ENCODE measurements around the gene FANCI.
A peak's percentile ranks its signal among the peaks of the same experiment; 100 is the strongest.

Gene FANCI

GRCh38 chr15:89334510-89335297, 90.9 kb downstream of the FANCI start, which contains the start of gene POLG:
TSS of gene POLG (minus strand) at chr15:89334824. CDS start at chr15:89333754, 1,070 bp downstream.
- peak; percentile 74 for DNase-seq

GRCh38 chr15:89335298-89336041, 91.7 kb downstream of the FANCI start:
- DNase-seq = no peak

DNA sequence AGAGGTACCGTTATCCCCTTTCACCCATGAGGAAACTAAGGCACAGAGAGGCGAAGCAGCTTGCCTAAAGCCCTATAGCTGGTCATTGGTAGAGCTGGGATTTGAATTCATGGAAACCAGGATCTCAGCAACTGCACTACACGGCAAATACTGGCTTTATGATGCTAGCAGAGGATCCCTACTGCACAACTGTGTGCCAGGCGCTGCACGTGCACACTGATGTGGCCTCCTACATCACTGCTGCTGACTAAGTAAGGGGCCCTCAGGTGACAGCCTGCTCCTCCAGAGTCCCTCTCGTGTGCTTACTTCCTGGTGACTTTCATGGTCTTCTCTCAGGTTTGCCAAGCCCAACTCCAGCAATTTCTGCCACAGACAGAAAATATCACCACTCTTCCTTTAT, 94.3 kb downstream of the FANCI start:
- DNase-seq = no peak

DNA sequence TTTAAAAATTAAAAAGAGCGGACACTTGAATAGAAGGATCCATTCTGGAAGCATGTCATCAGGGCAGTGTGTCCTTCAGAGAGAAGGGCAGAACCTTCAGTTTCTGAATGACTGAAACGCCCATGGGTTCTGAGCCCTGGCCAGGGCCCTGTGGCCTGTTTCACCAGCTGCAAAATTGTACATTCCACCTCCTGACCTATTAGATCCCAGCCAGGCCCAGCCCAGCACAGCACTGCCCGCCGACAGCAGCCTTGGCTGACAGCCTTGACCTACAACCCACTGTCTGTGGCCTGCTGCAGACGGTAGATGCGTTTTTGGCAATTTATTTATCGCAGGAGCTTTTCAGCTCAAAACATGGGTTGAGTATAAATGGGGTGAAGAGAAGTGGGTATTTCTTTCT, 96.8 kb downstream of the FANCI start:
- no peak for DNase-seq

- DNase-seq = no peak
These were observed 97.7 kb downstream of the FANCI start for GRCh38 chr15:89341316-89342005.

GRCh38 chr15:89342840-89343239, 99.1 kb downstream of the FANCI start:
- no peak for DNase-seq

DNA sequence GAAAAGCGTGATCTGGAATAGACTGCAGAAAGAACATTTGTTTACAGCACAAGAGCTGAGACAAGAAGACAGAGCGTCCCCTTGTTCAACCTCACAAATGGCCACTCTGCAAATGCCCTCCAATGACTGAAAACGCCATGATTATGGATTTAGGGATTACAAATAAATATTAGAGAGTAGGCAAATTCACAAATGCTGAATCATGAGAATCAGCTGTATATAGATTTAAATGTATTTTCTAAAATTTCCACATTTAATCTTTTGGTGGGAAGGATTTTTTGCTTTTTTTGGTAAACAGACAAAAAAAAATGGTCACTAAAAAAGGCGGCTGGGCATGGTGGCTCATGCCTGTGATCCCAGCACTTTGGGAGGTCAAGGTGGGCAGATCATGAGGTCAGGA, 101.5 kb downstream of the FANCI start:
- no peak for DNase-seq

DNA sequence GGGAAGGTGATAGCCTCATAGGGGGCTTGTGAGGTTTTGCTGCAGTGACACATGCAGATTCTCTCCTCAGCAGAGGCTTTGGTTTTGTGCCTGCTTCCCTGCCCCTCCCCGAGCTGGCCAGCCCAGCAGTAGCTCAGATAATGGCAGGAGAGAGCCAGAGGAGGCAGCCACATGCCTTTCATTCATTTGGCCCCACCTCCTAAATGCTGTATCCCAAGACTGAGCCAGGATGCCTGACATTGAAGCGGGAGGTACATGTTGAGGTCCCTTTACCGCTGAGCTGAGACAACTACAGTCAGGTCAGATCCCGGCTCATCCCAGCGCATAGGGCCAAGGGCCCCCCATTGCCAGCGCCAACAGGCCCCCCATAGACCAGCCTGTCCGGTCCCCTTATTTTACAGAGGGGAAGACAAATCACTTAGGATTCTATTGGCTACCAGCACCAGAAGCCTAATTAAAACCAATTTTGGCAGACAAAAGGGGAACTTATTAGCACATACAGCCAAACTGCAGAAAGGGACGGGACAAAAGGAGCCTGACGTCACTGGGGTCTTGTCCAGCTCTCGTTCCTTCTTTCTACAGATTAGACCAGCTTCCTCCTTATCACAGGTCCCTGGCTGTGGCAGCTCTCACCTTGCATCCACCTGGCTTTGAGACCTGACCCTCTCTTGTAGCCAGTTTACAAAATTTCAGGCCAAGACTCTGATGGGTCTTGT, 102.9 kb downstream of the FANCI start:
- no peak for DNase-seq

- DNase-seq = no peak
These were observed 105.4 kb downstream of the FANCI start for GRCh38 chr15:89349206-89349558.

- DNase-seq = no peak
These were observed 108.7 kb downstream of the FANCI start for GRCh38 chr15:89352476-89352875.

DNA sequence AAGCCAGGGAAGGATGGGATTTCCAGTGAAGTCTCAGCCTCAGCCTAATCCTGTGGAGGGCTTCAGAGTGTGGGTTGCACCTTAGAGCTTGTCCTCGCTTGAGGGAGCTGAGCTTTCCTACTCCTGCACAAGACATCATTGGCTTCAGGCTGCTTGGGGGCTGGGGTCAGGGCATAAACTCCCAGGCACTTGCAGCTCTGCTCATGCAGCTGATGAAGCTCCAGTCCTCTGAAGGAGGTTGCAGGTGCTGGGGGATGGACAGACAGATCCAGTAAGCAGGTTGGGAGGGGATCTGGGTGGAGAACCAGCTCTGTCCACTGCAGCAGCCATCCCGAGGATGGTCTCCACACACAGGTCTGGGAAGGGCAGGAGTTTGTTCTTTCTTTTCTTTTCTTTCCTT, 110.2 kb downstream of the FANCI start:
- no peak for DNase-seq

DNA sequence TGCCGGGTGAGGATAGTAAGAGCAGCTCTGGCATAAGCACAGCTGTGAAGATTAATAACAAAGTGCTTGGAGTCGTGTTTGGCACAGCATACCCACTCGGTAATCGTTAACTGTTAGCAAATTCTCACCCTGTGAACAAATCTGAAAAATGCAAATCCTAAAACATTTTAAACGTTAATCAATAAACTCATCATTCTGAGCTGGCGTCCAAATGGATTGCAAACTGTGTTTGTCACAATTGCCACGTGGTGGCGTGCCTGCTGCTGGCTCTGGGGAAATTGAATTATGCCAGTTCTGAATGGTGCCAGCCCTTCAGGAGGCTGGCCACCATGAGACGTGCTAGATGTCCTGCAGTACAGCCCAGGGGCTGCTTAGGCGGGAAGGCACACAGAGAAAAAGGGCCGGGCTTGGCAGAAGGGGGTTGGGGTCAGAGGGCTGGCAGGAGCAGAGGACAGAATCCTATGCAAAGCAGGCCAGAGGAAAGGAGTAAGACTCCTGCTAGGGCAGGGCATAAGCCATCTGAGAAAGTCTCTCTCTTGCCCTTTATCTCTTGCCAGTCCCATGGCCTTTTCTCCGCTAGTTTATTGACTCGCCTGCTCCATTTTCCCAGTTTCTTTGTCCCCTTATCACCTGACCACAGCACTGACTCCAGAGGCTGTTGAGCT, 113.0 kb downstream of the FANCI start:
- peak; percentile 15 for DNase-seq

DNA sequence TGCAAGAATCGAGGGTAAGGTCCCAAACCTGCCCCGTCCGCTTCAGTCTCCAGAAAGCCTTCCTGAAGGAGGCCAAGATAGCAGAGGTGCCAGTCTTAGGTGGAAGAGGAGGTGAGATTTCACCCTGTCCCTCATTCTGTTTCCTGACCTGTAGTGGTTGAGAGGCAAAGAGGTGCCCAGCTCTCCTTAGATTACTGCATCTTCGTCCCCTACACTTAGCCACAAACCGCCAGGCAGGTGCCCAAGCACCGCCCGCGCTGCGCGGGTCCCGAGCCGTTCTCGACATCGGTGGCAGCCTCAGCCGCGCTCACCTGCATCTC, 114.6 kb downstream of the FANCI start:
- no peak for DNase-seq

DNA sequence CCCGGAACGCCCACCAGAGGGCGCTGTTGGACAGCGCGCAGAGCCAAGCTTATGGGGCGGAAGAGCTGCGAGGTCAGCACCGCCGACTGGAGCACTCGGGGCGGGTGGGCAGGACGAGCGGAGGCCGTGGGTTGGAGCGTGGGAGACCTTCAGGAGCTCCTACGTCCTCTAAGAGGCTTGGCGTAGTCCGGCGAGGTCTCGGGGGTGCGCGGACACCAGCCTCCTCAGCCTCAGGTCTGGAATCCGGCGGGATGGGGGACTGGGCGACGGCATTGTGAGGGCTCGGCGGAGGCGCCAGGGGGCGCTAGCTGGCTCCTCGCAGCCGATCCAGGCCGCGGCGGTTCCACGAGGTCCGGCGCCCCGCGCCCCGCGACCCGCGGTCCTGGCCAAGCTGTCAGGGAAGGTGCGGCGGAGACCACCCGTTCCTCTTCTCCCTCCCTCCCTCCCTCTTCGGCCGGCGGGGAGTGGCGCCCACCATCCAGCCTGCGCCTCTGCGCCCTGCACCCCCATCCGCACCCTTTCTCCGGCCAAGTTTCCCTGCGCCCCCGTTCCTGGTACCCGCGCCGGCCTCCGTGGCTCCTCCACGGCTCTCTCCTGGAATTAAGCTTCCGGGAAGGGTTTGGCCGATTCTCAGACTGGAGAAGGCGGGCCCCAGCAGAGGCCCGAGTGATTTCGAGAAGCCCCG, 115.1 kb downstream of the FANCI start:
- peak; percentile 53 for DNase-seq

DNA sequence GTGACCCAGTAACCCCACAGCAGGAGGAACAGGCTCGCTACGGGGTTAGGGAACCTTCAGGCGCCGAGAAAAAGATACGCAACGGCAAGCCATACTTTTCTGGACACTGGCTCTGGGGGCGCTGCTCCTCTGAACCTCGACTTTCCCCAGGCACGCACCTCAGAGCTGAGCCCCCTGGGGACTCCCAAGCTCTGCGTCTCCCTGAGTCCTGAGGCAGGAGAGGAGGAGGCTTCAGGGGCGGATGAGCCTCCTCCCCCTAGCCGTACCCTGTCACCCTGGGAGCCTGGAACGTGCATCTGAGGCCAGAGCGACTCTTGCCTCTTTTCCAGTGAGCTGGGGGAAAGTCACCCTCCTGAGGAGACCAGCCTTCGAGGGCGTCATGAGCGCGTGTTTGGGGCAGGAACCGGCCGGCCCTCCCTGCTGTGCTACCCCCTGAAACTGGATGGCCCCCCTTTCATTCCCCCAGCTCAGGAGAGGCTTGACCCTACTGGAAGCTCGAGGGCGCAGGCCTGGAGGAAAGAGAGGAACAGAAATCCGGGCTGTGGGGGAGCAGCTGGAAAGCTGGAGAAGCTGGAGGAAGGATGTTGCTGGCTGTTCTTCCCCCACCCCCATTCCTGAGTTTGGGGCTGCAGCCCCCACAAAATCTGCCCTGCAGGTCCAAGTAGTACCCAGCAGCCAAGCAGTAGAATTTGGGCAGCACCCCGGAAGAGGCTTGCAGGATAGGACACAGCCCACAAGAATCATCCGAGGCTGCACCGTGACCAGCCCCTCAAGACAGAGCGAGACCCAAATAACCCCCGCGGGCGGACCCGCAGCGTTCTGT, 115.9 kb downstream of the FANCI start:
- no peak for DNase-seq

DNA sequence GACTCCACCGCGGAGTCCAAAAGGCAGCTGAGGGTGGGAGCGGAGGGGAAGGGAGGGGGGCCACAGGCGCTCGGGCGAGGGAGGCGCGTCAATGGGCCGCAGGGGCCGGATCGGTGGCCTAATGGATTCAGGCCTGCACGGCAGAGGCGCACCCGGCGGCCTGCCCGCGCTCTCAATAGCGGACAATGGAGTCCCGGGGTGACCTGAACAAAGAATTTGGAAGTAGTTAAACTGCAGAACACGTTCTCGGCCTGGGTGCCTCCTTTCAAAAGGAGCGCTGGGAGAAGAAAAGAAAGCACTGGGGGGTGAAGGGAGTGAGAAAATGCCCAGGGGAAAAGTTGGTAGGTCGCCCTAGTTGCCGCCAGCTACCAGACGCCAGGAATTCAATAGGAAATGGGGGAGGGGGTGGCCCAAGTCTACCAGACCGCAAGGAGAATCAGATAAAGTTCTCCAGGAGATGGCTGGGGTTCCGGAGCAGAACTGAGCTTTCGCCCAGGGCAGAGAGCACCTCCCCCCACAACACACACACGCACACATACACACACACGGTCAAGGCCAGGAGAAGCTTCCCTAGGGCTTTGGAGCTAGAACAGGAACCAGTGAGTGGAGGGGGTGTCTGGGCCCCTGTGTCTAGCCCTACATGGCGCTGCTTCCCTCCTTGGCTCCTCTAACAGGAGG, 116.7 kb downstream of the FANCI start:
- no peak for DNase-seq

- DNase-seq = no peak
These were observed 117.8 kb downstream of the FANCI start for GRCh38 chr15:89361451-89362202.

DNA sequence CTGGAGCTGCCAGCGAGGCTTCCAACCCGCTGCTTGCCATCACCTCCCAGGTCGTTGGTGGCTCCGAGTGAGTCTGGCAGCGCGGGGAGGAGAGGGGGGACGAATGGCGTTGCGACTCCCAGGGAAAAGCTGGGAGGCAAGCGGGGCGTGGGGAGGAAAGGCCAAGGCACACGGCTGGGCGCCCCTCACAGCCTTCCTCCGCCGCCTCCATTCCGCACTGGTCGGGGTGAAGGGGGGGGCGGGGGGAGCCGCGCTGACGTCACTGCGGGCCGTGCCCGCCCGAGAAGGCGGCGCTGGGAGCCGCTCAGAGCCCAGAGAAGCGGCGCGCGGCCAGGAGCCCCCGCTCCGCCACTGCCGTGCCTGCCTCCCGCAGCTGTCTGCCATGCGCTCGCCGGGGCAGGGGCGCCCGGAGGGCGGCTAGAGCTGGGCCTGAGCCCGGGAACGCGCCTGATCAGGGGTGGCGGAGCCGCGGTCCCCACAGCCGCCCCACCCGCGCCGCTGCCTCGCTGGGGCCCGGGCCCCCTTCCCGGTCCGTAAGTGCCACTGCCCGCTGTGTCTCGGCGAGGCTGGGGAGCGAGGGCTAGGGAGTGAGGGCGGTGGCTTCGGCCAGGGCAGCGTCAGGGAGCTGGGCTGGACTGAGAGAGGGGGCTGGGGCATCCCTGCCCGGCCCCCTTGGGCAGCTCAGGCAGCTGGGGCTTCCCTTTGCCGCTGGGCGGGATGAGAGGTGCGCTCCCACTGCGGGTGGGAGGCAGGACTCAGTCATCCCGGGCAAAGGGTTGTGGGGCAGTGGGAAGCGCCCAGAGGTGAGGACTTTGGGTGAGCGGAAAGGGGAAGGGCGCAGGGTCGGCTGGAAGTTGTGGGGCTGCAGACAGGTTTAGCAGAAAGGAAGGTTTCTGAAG, 118.7 kb downstream of the FANCI start:
- DNase-seq = peak; percentile 23

GRCh38 chr15:89363133-89363532, 119.4 kb downstream of the FANCI start:
- DNase-seq = no peak

All from NCI-H2107 (cell line).